Naive thymus-derived CD8-positive, alpha-beta T cell (primary cell): ENCODE results near the gene HIBCH. TPM values are rescaled to one million over a fixed set of nuclear protein-coding genes. Genes with fewer than 3 reads are reported as not detected.

ENCODE experiments used
- ATAC-seq, 2 donors: fragments of 150-1000 bp; cut with Tn5 transposase in 1 of 2; sonication (Bioruptor Pico), chemical (Tn5 transposase) in 1 of 2; 1 replicate in 1 of 2; 2 replicates in 1 of 2; pipeline ENCODE4 v1.10.0; 2021; ENCODE audit warnings: mild to moderate bottlenecking in 2 of 2, moderate library complexity in 2 of 2
- POLR2A ChIA-PET: fragments of 350-600 bp; sonication (Branson Sonifier 250); formaldehyde crosslinking; loops from one replicate; lab custom pipeline; 2021; ENCODE audit warnings: antibody characterized with exemption; lab: Charles Lee
- DNase-seq, 10 donors: peaks; one replicate each; pipeline versions ENCODE4 v3.0.0 to v3.0.0-alpha.2; 2020 to 2022
- H3K27ac Mint-ChIP-seq, 10 donors: one replicate each; pipeline ENCODE4 v1.8.0; 2020 to 2022; ENCODE audit warnings: mild to moderate bottlenecking in 10 of 10, mixed read lengths in 10 of 10, moderate library complexity in 4 of 10, inconsistent platforms in 1 of 10
- H3K27me3 Mint-ChIP-seq, 5 donors: one replicate each; pipeline ENCODE4 v1.8.0; 2021 to 2022; ENCODE audit warnings: mixed read lengths in 5 of 5
- H3K36me3 Mint-ChIP-seq, 3 donors: one replicate each; pipeline ENCODE4 v1.8.0; 2020 to 2022; ENCODE audit warnings: mixed read lengths in 3 of 3, mild to moderate bottlenecking in 2 of 3, inconsistent platforms in 1 of 3
- H3K4me1 Mint-ChIP-seq, 4 donors: one replicate each; pipeline ENCODE4 v1.8.0; 2021 to 2022; ENCODE audit warnings: mixed read lengths in 4 of 4
- H3K4me3 Mint-ChIP-seq, 10 donors: one replicate each; pipeline ENCODE4 v1.8.0; 2020 to 2022; ENCODE audit warnings: mild to moderate bottlenecking in 10 of 10, mixed read lengths in 10 of 10, moderate library complexity in 6 of 10, inconsistent platforms in 1 of 10
- H3K9me3 Mint-ChIP-seq, 9 donors: one replicate each; pipeline ENCODE4 v1.8.0; 2020 to 2022; ENCODE audit warnings: mixed read lengths in 9 of 9, mild to moderate bottlenecking in 3 of 9, inconsistent platforms in 1 of 9, moderate library complexity in 1 of 9
- polyA plus RNA-seq, 3 donors: library from polyadenylated mRNA; unstranded; fragments of 300-500 nt; fragmentation: Illumina TruSeq; gene quantifications; one replicate each; pipeline ENCODE4 v1.2.3, GENCODE V29; 2021
- total RNA-seq, 8 experiments: library from RNA in 2 of 8; stranded (reverse) in 2 of 8; gene quantifications; one replicate each; pipeline ENCODE4 v1.2.3 and lab custom pipeline; 2021 to 2026

Gene HIBCH
- total and polyA plus RNA-seq, 5 experiments from 2014 or later = 18.0 to 24.5 (median 19.5) TPM

DNA sequence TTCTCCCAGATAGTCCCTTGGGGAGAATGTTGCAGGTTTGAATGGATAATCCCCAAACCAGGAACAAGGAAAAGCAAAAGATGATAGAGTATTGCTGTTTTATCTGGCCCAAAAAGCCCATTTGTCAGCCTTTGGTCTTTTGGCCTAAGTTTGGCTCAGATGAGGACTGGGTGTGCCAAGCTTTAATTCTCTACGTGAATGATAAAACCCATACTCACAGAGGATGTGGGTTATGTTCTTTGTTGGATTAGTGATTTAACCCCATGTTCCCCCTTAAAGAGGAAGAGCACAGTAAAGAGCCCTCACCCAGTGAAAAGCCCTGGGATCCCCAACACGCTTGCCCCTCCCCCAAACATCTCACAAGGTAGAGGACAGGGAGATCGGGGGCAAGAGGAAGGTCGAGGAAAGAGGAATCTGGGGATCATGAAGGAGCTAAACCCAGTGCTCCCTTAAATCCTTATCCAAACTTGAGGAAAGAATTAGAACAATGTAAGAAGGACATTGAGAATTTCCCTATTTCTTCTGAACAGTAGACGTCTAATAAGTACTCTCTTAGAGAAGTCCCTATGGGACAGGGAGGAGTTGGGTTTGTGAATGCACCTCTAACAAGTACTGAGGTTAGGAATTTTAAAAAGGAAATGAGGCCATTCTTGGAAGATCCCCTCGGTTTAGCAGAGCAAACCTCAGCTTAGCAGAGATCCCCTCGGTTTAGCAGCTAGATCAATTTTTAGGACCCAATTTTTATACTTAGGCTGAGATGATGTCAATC lies 105.0 kb downstream of the HIBCH start:
- Mint-ChIP-seq H3K27me3 (no peaks in the 10 kb centered on the region), H3K4me1 (peaks cover 19 to 40% (median 31%) of the 10 kb centered on the region in 4 donors), H3K9me3 (no peaks in the 10 kb centered on the region), H3K27ac (peak overlapping the region in 5 of 10 donors; percentile 2 to 72 (median 43)), H3K4me3 (peak overlapping the region in 1 of 10 donors; percentile 8), H3K36me3 (peaks cover 0 to 38% (median 20%) of the 10 kb centered on the region in 3 donors)
- POLR2A ChIA-PET = no interaction called here
- no peak for DNase-seq
- no peak for ATAC-seq

DNA sequence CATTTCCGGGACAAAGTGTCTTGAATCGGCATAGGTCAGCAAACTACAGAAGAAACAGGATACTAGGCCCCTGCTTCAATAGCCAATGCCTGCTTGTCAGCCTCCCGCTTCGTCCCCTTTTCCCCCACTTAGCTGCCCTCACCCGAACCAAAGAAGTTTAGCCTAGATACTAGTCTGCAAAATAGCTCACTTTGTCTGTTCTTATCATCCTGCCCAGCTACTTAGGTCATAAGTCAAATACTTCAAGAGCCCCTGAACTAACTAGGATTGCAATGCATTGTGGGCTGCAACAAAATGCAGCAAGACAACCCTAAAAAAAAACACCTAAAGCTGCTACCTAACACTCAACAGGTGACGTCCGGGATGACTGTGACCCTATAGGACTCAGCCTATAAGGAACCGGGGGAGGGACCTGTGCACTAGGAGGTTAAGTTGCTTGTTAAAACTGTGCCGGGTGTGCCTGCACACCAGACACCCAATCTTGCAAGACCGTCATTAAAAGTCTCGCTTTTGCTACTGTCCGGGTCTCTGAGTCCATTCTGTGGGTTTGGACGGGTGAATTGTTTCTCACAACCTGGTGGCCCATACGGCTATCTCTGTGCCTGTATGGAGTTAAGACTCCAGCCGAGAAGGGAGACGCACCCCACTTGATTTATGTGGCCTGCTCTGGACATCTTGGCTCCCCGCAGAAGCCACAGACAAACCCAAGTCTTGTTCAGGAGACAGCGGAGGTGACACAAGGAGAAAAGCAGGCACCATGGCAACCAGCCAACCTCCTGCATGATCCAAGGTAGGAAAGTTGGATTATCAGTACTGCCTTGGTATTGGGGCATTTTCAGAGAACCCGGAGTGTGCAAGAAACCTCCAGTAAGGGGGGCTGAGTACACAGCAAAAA lies 105.9 kb downstream of the HIBCH start:
- Mint-ChIP-seq H3K4me1 (peaks cover 19 to 39% (median 31%) of the 10 kb centered on the region in 4 donors), H3K27ac (peak overlapping the region in 3 of 10 donors; percentile 12 to 70 (median 43)), H3K9me3 (no peaks in the 10 kb centered on the region), H3K4me3 (peak overlapping the region in 1 of 10 donors; percentile 8), H3K27me3 (no peaks in the 10 kb centered on the region), H3K36me3 (peaks cover 0 to 29% (median 16%) of the 10 kb centered on the region in 3 donors)
- DNase-seq (no peak), ATAC-seq (no peak)
- POLR2A ChIA-PET = no interaction called here

DNA sequence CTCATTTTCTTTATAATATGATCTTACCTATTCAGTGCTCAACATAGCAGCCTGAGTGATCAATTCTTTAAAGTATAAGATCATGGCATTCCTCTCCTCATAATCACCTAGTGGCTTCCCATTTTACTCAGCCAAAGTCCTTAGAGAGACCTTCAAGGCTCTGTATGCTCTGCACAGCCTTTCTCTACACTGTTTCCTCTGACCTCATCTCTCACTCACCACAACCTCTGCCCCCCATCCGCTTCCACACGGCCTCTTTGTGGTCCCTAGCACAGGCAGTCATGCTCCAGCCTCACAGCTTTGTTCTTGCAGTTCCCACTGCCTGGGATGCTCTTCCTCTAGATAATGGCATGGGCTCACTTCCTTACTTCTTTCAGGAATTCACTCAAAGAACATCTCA lies 109.2 kb downstream of the HIBCH start:
- DNase-seq (no peak), ATAC-seq (no peak)
- H3K4me3 Mint-ChIP-seq = no peak overlapping the region
- peaks cover 0 to 32% (median 14%) of the 10 kb centered on the region in 3 donors for H3K36me3 Mint-ChIP-seq
- POLR2A ChIA-PET = no interaction called here
- H3K27ac Mint-ChIP-seq = no peak overlapping the region
- no peaks in the 10 kb centered on the region for H3K27me3 Mint-ChIP-seq
- no peaks in the 10 kb centered on the region for H3K9me3 Mint-ChIP-seq
- peaks cover 8 to 15% (median 13%) of the 10 kb centered on the region in 4 donors for H3K4me1 Mint-ChIP-seq

- ATAC-seq (no peak), DNase-seq (no peak)
- peaks cover 4 to 7% (median 6%) of the 10 kb centered on the region in 4 donors for H3K4me1 Mint-ChIP-seq
- no peaks in the 10 kb centered on the region for H3K27me3 Mint-ChIP-seq
- POLR2A ChIA-PET = no interaction called here
- H3K36me3 Mint-ChIP-seq = peaks cover 3 to 39% (median 20%) of the 10 kb centered on the region in 3 donors
- no peak overlapping the region for H3K4me3 Mint-ChIP-seq
- H3K9me3 Mint-ChIP-seq = no peaks in the 10 kb centered on the region
- H3K27ac Mint-ChIP-seq = no peak overlapping the region
These were observed 110.1 kb downstream of the HIBCH start for GRCh38 chr2:190209559-190209958.

GRCh38 chr2:190207930-190208329 lies 111.7 kb downstream of the HIBCH start:
- Mint-ChIP-seq H3K36me3 (peaks cover 5 to 45% (median 24%) of the 10 kb centered on the region in 3 donors), H3K9me3 (no peaks in the 10 kb centered on the region), H3K27ac (peak overlapping the region in 1 of 10 donors; percentile 71), H3K27me3 (no peaks in the 10 kb centered on the region), H3K4me3 (no peak overlapping the region), H3K4me1 (no peaks in the 10 kb centered on the region)
- POLR2A ChIA-PET = no interaction called here
- ATAC-seq = no peak
- DNase-seq = no peak

DNA sequence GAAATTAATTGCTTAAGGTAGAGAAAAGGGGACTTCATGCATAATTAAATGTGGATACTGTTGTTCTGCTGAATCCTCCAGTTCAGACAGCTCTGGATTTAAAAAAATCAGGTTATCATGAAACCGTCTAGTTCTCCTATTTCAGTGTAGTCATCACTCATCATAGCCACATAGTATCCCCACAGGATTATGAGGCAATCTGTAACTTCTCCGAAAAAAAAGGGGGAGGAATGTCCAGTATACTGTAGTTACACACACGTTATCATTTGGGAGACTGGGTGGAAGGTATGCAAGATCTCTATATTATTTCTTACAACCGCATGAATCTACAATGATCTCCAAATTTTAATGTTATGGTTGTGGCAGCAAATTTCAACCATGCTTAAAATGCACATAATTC lies 114.0 kb downstream of the HIBCH start:
- H3K9me3 Mint-ChIP-seq = no peaks in the 10 kb centered on the region
- H3K27me3 Mint-ChIP-seq = no peaks in the 10 kb centered on the region
- no peaks in the 10 kb centered on the region for H3K4me1 Mint-ChIP-seq
- POLR2A ChIA-PET = no interaction called here
- peaks cover 5 to 54% (median 36%) of the 10 kb centered on the region in 3 donors for H3K36me3 Mint-ChIP-seq
- no peak overlapping the region for H3K4me3 Mint-ChIP-seq
- DNase-seq = no peak
- no peak overlapping the region for H3K27ac Mint-ChIP-seq
- ATAC-seq = no peak

GRCh38 chr2:190202604-190203003 lies 117.0 kb downstream of the HIBCH start:
- peaks cover 15 to 77% (median 59%) of the 10 kb centered on the region in 3 donors for H3K36me3 Mint-ChIP-seq
- H3K4me1 Mint-ChIP-seq = no peaks in the 10 kb centered on the region
- H3K27ac Mint-ChIP-seq = no peak overlapping the region
- H3K27me3 Mint-ChIP-seq = no peaks in the 10 kb centered on the region
- POLR2A ChIA-PET = no interaction called here
- H3K4me3 Mint-ChIP-seq = no peak overlapping the region
- no peak for ATAC-seq
- DNase-seq = no peak
- no peaks in the 10 kb centered on the region for H3K9me3 Mint-ChIP-seq

DNA sequence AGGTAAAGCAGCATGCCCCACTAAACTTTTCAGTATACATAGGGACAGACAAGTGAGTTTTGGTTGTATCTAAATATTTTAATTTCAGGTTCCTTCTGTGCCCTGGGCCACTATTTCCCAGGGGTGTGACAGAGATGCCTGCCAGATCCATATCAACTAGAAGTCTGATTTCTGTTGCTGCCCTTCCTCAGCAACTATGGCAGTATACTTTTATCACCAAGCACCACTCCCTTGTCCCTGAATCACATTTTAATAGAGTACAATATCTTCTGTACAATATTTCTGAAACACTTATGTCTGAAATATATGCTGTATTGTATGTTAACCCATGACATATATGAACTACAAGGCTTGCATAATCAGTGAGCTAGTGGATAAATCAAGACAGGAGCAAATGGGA lies 117.6 kb downstream of the HIBCH start:
- POLR2A ChIA-PET = no interaction called here
- no peaks in the 10 kb centered on the region for H3K27me3 Mint-ChIP-seq
- DNase-seq = no peak
- H3K36me3 Mint-ChIP-seq = peaks cover 18 to 75% (median 64%) of the 10 kb centered on the region in 3 donors
- H3K4me3 Mint-ChIP-seq = no peak overlapping the region
- no peaks in the 10 kb centered on the region for H3K4me1 Mint-ChIP-seq
- H3K27ac Mint-ChIP-seq = no peak overlapping the region
- H3K9me3 Mint-ChIP-seq = no peaks in the 10 kb centered on the region
- no peak for ATAC-seq

DNA sequence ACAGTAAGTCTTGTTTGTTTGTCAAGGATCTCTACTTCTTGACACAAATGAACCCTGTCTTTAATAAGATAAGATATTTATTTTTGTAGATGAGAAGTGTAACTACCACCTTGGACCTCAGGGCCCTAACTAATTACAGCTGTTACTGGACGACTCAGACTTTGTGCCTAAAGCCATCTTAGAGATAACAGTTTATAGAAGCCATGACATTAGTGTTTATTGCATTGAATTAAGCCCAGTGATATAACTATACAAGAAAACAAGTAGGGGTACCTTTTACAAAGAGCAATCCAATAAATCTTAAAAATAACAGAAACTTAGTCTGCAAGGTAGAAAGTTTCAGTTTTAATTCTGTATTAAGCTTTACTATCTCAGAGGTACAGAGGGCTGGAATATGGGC lies 119.0 kb downstream of the HIBCH start:
- Mint-ChIP-seq H3K27ac (no peak overlapping the region), H3K4me1 (no peaks in the 10 kb centered on the region), H3K36me3 (peaks cover 19 to 72% (median 64%) of the 10 kb centered on the region in 3 donors), H3K9me3 (no peaks in the 10 kb centered on the region), H3K27me3 (no peaks in the 10 kb centered on the region), H3K4me3 (no peak overlapping the region)
- ATAC-seq = no peak
- no peak for DNase-seq
- POLR2A ChIA-PET = no interaction called here

DNA sequence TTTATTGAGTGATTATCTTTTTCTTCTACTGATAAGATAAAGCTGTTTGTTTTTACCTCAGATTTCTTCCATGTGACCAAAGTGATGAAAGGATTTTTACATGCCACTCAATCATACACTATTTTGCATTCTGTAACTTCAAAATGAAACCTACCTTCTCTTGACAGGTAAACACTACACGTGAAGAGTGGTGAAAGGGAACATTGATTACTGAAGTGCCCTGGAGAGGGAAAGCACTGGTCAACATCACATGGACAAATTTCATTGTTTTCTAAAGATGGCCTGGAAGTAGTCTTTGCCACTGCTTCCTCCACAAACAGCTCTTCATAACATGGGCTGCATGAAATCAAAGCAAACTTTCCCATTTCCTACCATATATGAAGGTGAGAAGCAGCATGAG lies 120.1 kb downstream of the HIBCH start:
- no peaks in the 10 kb centered on the region for H3K27me3 Mint-ChIP-seq
- no peak for ATAC-seq

GRCh38 chr2:190199109-190199508 lies 120.5 kb downstream of the HIBCH start:
- Mint-ChIP-seq H3K27me3 (no peaks in the 10 kb centered on the region), H3K4me1 (no peaks in the 10 kb centered on the region), H3K4me3 (no peak overlapping the region), H3K27ac (no peak overlapping the region), H3K36me3 (peaks cover 17 to 59% (median 58%) of the 10 kb centered on the region in 3 donors), H3K9me3 (no peaks in the 10 kb centered on the region)
- POLR2A ChIA-PET = no interaction called here
- DNase-seq = no peak
- ATAC-seq = no peak

More for the DNA sequence above, 120.1 kb downstream of the HIBCH start:
- Mint-ChIP-seq H3K36me3 (peaks cover 19 to 63% (median 62%) of the 10 kb centered on the region in 3 donors), H3K4me1 (no peaks in the 10 kb centered on the region), H3K4me3 (no peak overlapping the region), H3K9me3 (no peaks in the 10 kb centered on the region), H3K27ac (no peak overlapping the region)
- DNase-seq = no peak
- POLR2A ChIA-PET = no interaction called here

DNA sequence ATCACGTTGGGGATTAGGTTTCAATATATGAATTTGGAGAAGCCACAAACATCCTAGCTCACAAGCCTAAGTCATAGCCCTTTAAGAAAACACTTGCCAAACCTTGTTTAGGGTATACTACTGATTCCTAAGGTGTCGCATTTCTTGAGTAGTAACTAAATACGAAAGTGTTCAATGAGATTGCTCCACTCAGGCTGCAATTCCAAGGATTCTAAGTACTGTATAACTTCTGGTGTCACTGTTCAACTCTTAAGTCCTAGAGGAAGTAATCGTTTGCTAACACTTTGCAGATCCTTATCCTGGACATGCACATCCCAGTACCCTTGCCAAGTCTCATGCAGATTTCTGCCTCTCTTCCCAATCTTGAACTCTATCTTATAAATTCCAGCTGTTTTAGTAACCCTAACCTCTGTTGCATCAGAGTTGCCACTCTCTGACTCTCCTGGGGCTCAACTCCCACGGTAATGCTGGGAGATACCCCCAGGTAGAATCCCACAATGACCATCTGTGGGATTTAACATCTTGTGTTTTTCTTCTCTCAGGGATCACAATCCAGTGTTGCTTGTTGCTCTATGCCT lies 122.4 kb downstream of the HIBCH start:
- POLR2A ChIA-PET = no interaction called here
- no peak for DNase-seq
- H3K9me3 Mint-ChIP-seq = no peaks in the 10 kb centered on the region
- H3K4me1 Mint-ChIP-seq = no peaks in the 10 kb centered on the region
- H3K4me3 Mint-ChIP-seq = no peak overlapping the region
- no peaks in the 10 kb centered on the region for H3K27me3 Mint-ChIP-seq
- H3K36me3 Mint-ChIP-seq = peaks cover 17 to 47% (median 45%) of the 10 kb centered on the region in 3 donors
- ATAC-seq = no peak
- no peak overlapping the region for H3K27ac Mint-ChIP-seq
